ENCODE measurements around the gene MORC2.

MORC2 gene

GRCh38 chr22:30946354-30946753, 22.2 kb downstream of the MORC2 start:
- Histone ChIP-seq H3K27ac (no peak overlapping the region), H3K9me3 (ENCODE audit: low read depth, low read length) (no peaks in the 10 kb centered on the region), H3K4me3 (no peak overlapping the region), H3K9ac (ENCODE audit: insufficient read length) (no peak overlapping the region), H3K36me3 (ENCODE audit: insufficient read depth, low read length) (peaks cover 100% of the 10 kb centered on the region)
- DNase-seq (ENCODE audit: low read depth, low spot score): no peak
- no peak for TF ChIP-seq POLR2AphosphoS5 (IDR thresholded peaks at IDR 0.05; ENCODE audit: borderline replicate concordance, low read depth, low read length)
- TF ChIP-seq EZH2 (IDR thresholded peaks at IDR 0.05): no peak
- no peak for TF ChIP-seq FOXP2 (optimal IDR thresholded peaks at IDR 0.05; ENCODE audit: control extremely low read depth, extremely low read length, insufficient read depth)

- no peak overlapping the region for H3K4me3 ChIP-seq
- peaks cover 100% of the 10 kb centered on the region for H3K36me3 ChIP-seq (ENCODE audit: insufficient read depth, low read length)
- TF ChIP-seq POLR2AphosphoS5 (IDR thresholded peaks at IDR 0.05; ENCODE audit: borderline replicate concordance, low read depth, low read length): no peak
- TF ChIP-seq EZH2 (IDR thresholded peaks at IDR 0.05): no peak
- TF ChIP-seq FOXP2 (optimal IDR thresholded peaks at IDR 0.05; ENCODE audit: control extremely low read depth, extremely low read length, insufficient read depth): no peak
- H3K9me3 ChIP-seq (ENCODE audit: low read depth, low read length): no peaks in the 10 kb centered on the region
- no peak overlapping the region for H3K27ac ChIP-seq
- no peak for DNase-seq (ENCODE audit: low read depth, low spot score)
- no peak overlapping the region for H3K9ac ChIP-seq (ENCODE audit: insufficient read length)
These were observed 22.9 kb downstream of the MORC2 start for GRCh38 chr22:30945653-30946052.

DNA sequence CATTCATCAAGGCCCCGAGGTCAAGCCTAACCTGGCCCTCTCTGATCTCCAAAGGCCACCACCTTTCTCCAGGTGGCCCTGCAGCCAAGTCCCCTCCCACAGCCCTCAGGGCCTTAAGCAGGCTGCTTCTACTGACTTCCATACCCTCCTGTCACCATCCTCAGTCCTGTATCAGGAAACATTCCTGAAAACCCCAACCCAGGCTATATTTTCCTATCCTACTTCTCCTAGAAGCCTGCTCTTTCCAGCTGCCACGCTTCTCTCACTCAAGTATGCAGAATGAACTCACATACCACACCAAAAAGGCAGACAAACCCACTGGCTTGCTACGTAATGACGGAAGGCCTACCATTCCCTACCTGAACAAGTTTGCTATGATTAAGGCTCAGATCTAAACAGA, 23.6 kb downstream of the MORC2 start:
- Histone ChIP-seq H3K36me3 (ENCODE audit: insufficient read depth, low read length) (peaks cover 100% of the 10 kb centered on the region), H3K27ac (no peak overlapping the region), H3K4me3 (no peak overlapping the region), H3K9me3 (ENCODE audit: low read depth, low read length) (no peaks in the 10 kb centered on the region), H3K9ac (ENCODE audit: insufficient read length) (no peak overlapping the region)
- TF ChIP-seq FOXP2 (optimal IDR thresholded peaks at IDR 0.05; ENCODE audit: control extremely low read depth, extremely low read length, insufficient read depth) (no peak), EZH2 (IDR thresholded peaks at IDR 0.05) (no peak), POLR2AphosphoS5 (IDR thresholded peaks at IDR 0.05; ENCODE audit: borderline replicate concordance, low read depth, low read length) (no peak)
- DNase-seq (ENCODE audit: low read depth, low spot score): no peak

GRCh38 chr22:30943368-30943767, 25.2 kb downstream of the MORC2 start:
- H3K4me3 ChIP-seq: no peak overlapping the region
- no peak for DNase-seq (ENCODE audit: low read depth, low spot score)
- no peak for TF ChIP-seq FOXP2 (optimal IDR thresholded peaks at IDR 0.05; ENCODE audit: control extremely low read depth, extremely low read length, insufficient read depth)
- no peak for TF ChIP-seq POLR2AphosphoS5 (IDR thresholded peaks at IDR 0.05; ENCODE audit: borderline replicate concordance, low read depth, low read length)
- TF ChIP-seq EZH2 (IDR thresholded peaks at IDR 0.05): no peak
- no peak overlapping the region for H3K9ac ChIP-seq (ENCODE audit: insufficient read length)
- H3K9me3 ChIP-seq (ENCODE audit: low read depth, low read length): no peaks in the 10 kb centered on the region
- peaks cover 98% of the 10 kb centered on the region for H3K36me3 ChIP-seq (ENCODE audit: insufficient read depth, low read length)
- H3K27ac ChIP-seq: no peak overlapping the region

DNA sequence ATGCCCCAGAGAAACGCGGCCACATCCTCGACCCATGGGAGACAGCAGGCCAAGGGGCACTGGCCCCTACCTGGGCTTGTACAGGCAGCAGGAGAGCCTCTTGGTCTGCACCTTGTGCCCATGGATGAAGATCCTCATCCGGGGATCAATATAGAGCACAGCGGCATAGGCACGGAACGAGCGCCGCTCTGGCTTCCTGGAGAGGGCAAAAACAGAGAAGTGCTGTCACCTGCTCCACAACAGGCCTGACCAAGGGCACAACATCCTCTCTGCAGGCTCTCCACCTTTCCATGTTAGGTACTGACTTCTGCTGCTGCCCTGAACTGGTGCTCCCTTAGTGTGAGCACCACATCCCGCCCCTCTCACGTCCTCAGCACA, 27.2 kb downstream of the MORC2 start:
- Histone ChIP-seq H3K36me3 (ENCODE audit: insufficient read depth, low read length) (peaks cover 98% of the 10 kb centered on the region), H3K9me3 (ENCODE audit: low read depth, low read length) (no peaks in the 10 kb centered on the region)
- no peak for DNase-seq (ENCODE audit: low read depth, low spot score)

DNA sequence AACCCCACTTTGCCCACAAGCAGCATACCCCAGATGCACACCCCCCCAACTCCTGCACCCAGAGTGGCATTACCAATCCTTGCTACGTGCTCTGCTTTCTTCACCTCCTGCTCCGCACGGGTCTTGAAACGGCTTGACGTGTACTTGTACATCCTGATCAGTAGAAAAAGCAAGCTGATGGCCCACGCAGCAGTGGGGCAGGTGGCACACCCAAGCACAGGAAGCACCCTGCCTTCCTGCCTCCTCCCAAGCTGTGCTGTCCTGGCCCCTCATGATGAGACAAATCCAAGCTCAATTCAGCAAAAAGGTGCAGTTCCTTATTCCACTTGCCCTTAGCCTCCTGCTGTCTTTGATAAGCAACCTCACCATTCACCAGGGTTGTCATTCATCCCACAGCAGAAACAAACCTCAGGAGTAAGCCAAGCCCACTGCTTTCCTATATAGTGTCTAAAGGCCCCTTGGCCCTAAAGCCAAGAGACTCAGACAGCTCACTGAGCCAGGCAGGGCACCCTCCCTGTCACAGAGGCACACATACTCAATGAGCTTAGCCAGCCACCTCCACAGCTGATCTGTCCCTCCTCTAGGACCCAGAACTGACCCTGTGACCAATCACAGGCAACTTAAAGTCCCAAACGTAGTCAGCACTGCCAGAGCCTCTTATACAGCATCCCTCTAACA, 27.8 kb downstream of the MORC2 start:
- TF ChIP-seq POLR2AphosphoS5 (IDR thresholded peaks at IDR 0.05; ENCODE audit: borderline replicate concordance, low read depth, low read length): no peak
- Histone ChIP-seq H3K9ac (ENCODE audit: insufficient read length) (no peak overlapping the region), H3K36me3 (ENCODE audit: insufficient read depth, low read length) (peaks cover 98% of the 10 kb centered on the region), H3K4me3 (no peak overlapping the region), H3K9me3 (ENCODE audit: low read depth, low read length) (no peaks in the 10 kb centered on the region), H3K27ac (no peak overlapping the region)
- no peak for DNase-seq (ENCODE audit: low read depth, low spot score)

More for the DNA sequence above, 27.2 kb downstream of the MORC2 start:
- Histone ChIP-seq H3K27ac (no peak overlapping the region), H3K9ac (ENCODE audit: insufficient read length) (no peak overlapping the region), H3K4me3 (no peak overlapping the region)
- TF ChIP-seq EZH2 (IDR thresholded peaks at IDR 0.05) (no peak), FOXP2 (optimal IDR thresholded peaks at IDR 0.05; ENCODE audit: control extremely low read depth, extremely low read length, insufficient read depth) (no peak), POLR2AphosphoS5 (IDR thresholded peaks at IDR 0.05; ENCODE audit: borderline replicate concordance, low read depth, low read length) (no peak)

DNA sequence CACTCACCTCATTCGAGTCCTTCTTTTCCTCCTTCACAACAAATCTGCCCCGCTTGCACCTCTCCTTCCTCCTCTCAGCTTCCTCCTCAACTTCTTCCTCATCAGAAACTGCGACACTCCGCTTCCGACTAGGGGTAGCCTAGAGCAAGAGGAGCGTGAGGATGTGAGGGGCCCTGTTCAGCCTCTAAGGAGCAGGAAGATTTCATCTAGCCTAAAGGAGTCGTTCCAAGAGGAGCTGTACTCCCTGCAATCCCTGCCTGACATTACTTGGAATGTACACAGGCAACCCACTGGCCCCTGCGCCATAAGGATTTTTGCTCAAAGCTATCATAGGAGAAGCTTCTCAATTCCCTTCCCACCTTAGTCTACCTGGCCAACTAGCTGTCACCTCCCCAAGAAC, 34.5 kb downstream of the MORC2 start:
- Histone ChIP-seq H3K27ac (no peak overlapping the region), H3K4me3 (no peak overlapping the region), H3K9ac (ENCODE audit: insufficient read length) (no peak overlapping the region), H3K36me3 (ENCODE audit: insufficient read depth, low read length) (peaks cover 94% of the 10 kb centered on the region), H3K9me3 (ENCODE audit: low read depth, low read length) (no peaks in the 10 kb centered on the region)
- no peak for TF ChIP-seq POLR2AphosphoS5 (IDR thresholded peaks at IDR 0.05; ENCODE audit: borderline replicate concordance, low read depth, low read length)
- TF ChIP-seq EZH2 (IDR thresholded peaks at IDR 0.05): no peak
- no peak for TF ChIP-seq FOXP2 (optimal IDR thresholded peaks at IDR 0.05; ENCODE audit: control extremely low read depth, extremely low read length, insufficient read depth)
- no peak for DNase-seq (ENCODE audit: low read depth, low spot score)

GRCh38 chr22:30933457-30933856, 35.1 kb downstream of the MORC2 start:
- no peak for DNase-seq (ENCODE audit: low read depth, low spot score)
- peaks cover 96% of the 10 kb centered on the region for H3K36me3 ChIP-seq (ENCODE audit: insufficient read depth, low read length)
- TF ChIP-seq EZH2 (IDR thresholded peaks at IDR 0.05) (no peak), FOXP2 (optimal IDR thresholded peaks at IDR 0.05; ENCODE audit: control extremely low read depth, extremely low read length, insufficient read depth) (no peak), POLR2AphosphoS5 (IDR thresholded peaks at IDR 0.05; ENCODE audit: borderline replicate concordance, low read depth, low read length) (no peak)
- no peak overlapping the region for H3K4me3 ChIP-seq
- no peak overlapping the region for H3K27ac ChIP-seq
- H3K9me3 ChIP-seq (ENCODE audit: low read depth, low read length): no peaks in the 10 kb centered on the region
- H3K9ac ChIP-seq (ENCODE audit: insufficient read length): no peak overlapping the region

- H3K27ac ChIP-seq: no peak overlapping the region
- no peak overlapping the region for H3K9ac ChIP-seq (ENCODE audit: insufficient read length)
- TF ChIP-seq EZH2 (IDR thresholded peaks at IDR 0.05): no peak
- no peak for TF ChIP-seq FOXP2 (optimal IDR thresholded peaks at IDR 0.05; ENCODE audit: control extremely low read depth, extremely low read length, insufficient read depth)
- TF ChIP-seq POLR2AphosphoS5 (IDR thresholded peaks at IDR 0.05; ENCODE audit: borderline replicate concordance, low read depth, low read length): no peak
- H3K9me3 ChIP-seq (ENCODE audit: low read depth, low read length): no peaks in the 10 kb centered on the region
- no peak overlapping the region for H3K4me3 ChIP-seq
- H3K36me3 ChIP-seq (ENCODE audit: insufficient read depth, low read length): peaks cover 96% of the 10 kb centered on the region
- DNase-seq (ENCODE audit: low read depth, low spot score): no peak
These were observed 35.9 kb downstream of the MORC2 start for GRCh38 chr22:30932661-30933060.

All from SK-N-MC (cell line).